Trophoblast cell (in vitro differentiated cells and primary cell): ENCODE measurements around the gene RGS3.
A peak's percentile ranks its signal among the peaks of the same experiment; 100 is the strongest.

Source experiments
- DNase-seq, 2 donors: peaks; one replicate each; pipeline ENCODE4 v3.0.0-alpha.2; 2016
- H2AFZ ChIP-seq: 2 replicates; pipeline ENCODE4 v1.6.1; 2013; ENCODE audit warnings: low read length, moderate library complexity, mild to moderate bottlenecking; ENCODE audit not compliant: insufficient read depth, poor library complexity
- H2AK5ac ChIP-seq: 2 replicates; pipeline ENCODE4 v1.6.1; 2013; ENCODE audit warnings: mild to moderate bottlenecking, low read length
- H2BK120ac ChIP-seq: 2 replicates; pipeline ENCODE4 v1.6.1; 2013; ENCODE audit warnings: low read length, mild to moderate bottlenecking, moderate library complexity; ENCODE audit not compliant: insufficient read depth, poor library complexity
- H2BK12ac ChIP-seq: 2 replicates; pipeline ENCODE4 v1.6.1; 2013; ENCODE audit warnings: mild to moderate bottlenecking, low read length, moderate library complexity
- H2BK5ac ChIP-seq: 2 replicates; pipeline ENCODE4 v1.6.1; 2013; ENCODE audit warnings: low read length, low read depth, moderate library complexity, mild to moderate bottlenecking; ENCODE audit not compliant: poor library complexity
- H3K14ac ChIP-seq: 2 replicates; pipeline ENCODE4 v1.6.1; 2013; ENCODE audit warnings: mild to moderate bottlenecking, low read length
- H3K18ac ChIP-seq: 2 replicates; pipeline ENCODE4 v1.6.1; 2013; ENCODE audit warnings: mild to moderate bottlenecking, low read length
- H3K23ac ChIP-seq: 2 replicates; pipeline ENCODE4 v1.6.1; 2013; ENCODE audit warnings: low read length
- H3K27ac ChIP-seq: 2 replicates; pipeline ENCODE4 v1.5.1; 2013; ENCODE audit warnings: low read depth, mild to moderate bottlenecking, inconsistent platforms, low read length, moderate library complexity
- H3K27me3 ChIP-seq: 2 replicates; pipeline ENCODE4 v1.6.1; 2013; ENCODE audit warnings: inconsistent platforms, mild to moderate bottlenecking, low read length, moderate library complexity; ENCODE audit not compliant: insufficient read depth
- H3K36me3 ChIP-seq, 2 experiments: 1 replicate in 1 of 2; 2 replicates in 1 of 2; pipeline ENCODE4 v1.6.1; 2013; ENCODE audit warnings: low read length in 2 of 2, mild to moderate bottlenecking in 2 of 2, moderate library complexity in 1 of 2; ENCODE audit not compliant: insufficient read depth in 2 of 2, control insufficient read depth in 1 of 2
- H3K4ac ChIP-seq: 2 replicates; pipeline ENCODE4 v1.6.1; 2013; ENCODE audit warnings: low read depth, mild to moderate bottlenecking, low read length, moderate library complexity
- H3K4me1 ChIP-seq, 2 experiments: 1 replicate in 1 of 2; 2 replicates in 1 of 2; pipeline ENCODE4 v1.6.1; 2013; ENCODE audit warnings: low read length in 2 of 2, mild to moderate bottlenecking in 2 of 2, moderate library complexity in 1 of 2; ENCODE audit not compliant: insufficient read depth in 2 of 2, control insufficient read depth in 1 of 2
- H3K4me2 ChIP-seq: 2 replicates; pipeline ENCODE4 v1.6.1; 2013; ENCODE audit warnings: inconsistent platforms, mild to moderate bottlenecking, low read length, moderate library complexity
- H3K4me3 ChIP-seq: 2 replicates; pipeline ENCODE4 v1.5.1; 2013; ENCODE audit warnings: mild to moderate bottlenecking, low read depth, low read length, inconsistent platforms
- H3K79me1 ChIP-seq: one replicate; pipeline ENCODE4 v1.6.1; 2013; ENCODE audit warnings: low read length
- H3K79me2 ChIP-seq: 2 replicates; pipeline ENCODE4 v1.6.1; 2013; ENCODE audit warnings: low read length, mild to moderate bottlenecking; ENCODE audit not compliant: control insufficient read depth, insufficient read depth, poor library complexity
- H3K9ac ChIP-seq: 2 replicates; pipeline ENCODE4 v1.6.1; 2013; ENCODE audit warnings: mild to moderate bottlenecking, low read length
- H3K9me3 ChIP-seq: 2 replicates; pipeline ENCODE4 v1.6.1; 2013; ENCODE audit warnings: low read depth, mild to moderate bottlenecking, control low read depth, inconsistent platforms, low read length; ENCODE audit not compliant: insufficient read depth
- H4K12ac ChIP-seq: 2 replicates; pipeline ENCODE4 v1.6.1; 2013; ENCODE audit warnings: low read depth, mild to moderate bottlenecking, low read length, moderate library complexity
- H4K8ac ChIP-seq: 2 replicates; pipeline ENCODE4 v1.6.1; 2013; ENCODE audit warnings: low read depth, mild to moderate bottlenecking, low read length, moderate library complexity
- H4K91ac ChIP-seq: one replicate; pipeline ENCODE4 v1.6.1; 2013; ENCODE audit warnings: low read depth, mild to moderate bottlenecking, low read length, moderate library complexity
- WGBS: extraction: QIAGEN DNeasy Blood & Tissue Kit; methylation state at CpG from one replicate; pipeline ENCODE4 v1.1.7; 2013; ENCODE audit warnings: missing lambda C conversion rate; ENCODE audit not compliant: insufficient read length, insufficient coverage; ENCODE audit errors: extremely low coverage; 5-methylcytosine and 5-hydroxymethylcytosine counted together

Gene RGS3

DNA sequence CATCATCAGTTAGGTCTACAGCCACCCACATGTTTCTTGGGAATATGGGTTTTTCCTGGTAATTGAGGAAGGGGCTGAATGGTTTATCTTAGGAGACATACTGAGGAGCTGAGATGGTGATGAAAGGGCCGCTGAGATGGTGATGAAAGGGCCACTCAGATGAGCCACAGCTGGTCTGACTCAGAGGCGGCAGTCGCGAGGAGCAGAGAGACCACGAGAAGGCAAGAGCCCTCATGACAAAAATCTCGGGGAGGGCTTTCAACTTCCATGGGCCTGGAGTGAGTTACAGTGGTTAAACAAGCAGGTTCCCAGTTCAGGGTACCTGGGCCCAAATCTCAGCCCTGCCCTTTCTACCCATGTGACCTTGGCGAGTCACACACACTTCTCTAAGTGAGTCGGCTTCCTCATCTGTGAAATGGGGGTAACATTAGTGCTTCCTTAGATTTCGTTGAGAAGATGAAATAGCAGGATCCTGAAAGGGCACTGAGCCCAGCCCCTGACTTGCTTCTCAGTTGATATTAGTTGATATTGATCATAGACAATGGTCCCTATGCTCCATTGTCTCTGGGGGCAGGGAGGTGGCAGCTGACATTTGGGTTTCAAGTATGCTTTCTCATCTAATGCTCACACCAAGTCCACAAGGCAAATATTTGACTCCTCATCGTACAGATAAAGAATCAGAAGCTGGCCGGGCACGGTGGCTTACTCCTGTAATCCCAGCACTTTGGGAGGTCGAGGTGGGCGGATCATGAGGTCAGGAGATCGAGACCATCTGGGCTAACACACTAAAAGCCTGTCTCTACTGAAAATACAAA, 169.5 kb downstream of the RGS3 start:
- Histone ChIP-seq H3K4me2 (no peak overlapping the region), H3K27ac (no peak overlapping the region), H3K9me3 (peaks cover 2% of the 10 kb centered on the region), H3K18ac (no peak overlapping the region), H3K4ac (no peak overlapping the region), H3K27me3 (no peaks in the 10 kb centered on the region), H3K9ac (no peak overlapping the region), H4K8ac (no peak overlapping the region), H2BK12ac (peak overlapping the region; percentile 47), H2BK120ac (no peak overlapping the region), H4K91ac (peak overlapping the region; percentile 1), H3K79me1 (peaks cover 20% of the 10 kb centered on the region), H3K36me3 (no peaks in the 10 kb centered on the region), H3K23ac (no peak overlapping the region), H2BK5ac (peak overlapping the region; percentile 4), H3K79me2 (no peaks in the 10 kb centered on the region), H2AFZ (no peak overlapping the region), H4K12ac (no peak overlapping the region), H3K14ac (no peak overlapping the region), H2AK5ac (peak overlapping the region; percentile 37), H3K4me1 (peaks cover 22 to 29% of the 10 kb centered on the region in 2 experiments), H3K4me3 (no peak overlapping the region)
- WGBS = no CpG with 5 or more reads among the region's 15 CpGs
- DNase-seq = no peak

DNA sequence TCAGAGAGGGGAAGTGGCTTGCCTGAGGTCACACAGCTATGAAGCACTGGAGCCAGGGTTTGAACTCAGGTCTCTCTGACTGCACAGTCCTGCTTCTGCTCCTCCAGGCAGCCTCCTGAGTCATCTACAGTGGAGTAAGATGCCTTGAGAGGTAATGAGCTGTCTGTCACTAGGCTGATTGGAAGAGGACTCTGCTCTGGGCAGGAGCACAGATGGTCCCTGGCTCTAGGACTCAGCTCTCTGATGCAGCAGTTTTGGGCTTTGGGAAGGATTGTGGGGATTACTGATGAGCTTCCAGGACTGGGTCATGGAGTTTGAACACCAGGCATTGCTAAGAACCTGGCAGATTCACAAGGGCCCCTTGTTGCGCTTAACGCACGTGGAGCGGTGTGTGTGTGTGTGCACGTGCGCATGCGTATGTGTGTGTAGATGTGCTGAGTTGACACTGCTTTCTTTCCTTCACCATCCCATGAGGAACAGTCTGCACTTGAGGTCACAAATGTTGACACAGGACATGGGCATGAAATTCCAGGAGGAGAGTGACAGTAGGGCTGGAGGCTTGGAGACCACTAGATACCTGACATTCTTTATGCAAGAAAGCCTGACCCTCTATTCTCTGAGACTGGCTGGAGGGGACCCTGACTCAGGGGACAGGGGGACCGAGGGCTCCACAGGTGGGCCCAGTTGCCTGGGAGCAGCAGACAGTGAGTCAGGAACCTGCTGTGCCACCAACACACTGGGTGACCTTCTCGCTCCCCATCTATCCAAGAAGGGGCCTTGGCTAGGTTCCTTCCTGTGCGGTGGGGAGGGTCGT, 170.5 kb downstream of the RGS3 start:
- H2BK12ac ChIP-seq = peak overlapping the region; percentile 61
- H3K14ac ChIP-seq = peak overlapping the region; percentile 24
- H3K79me2 ChIP-seq = no peaks in the 10 kb centered on the region
- peak overlapping the region; percentile 74 for H2BK5ac ChIP-seq
- peak overlapping the region; percentile 73 for H3K27ac ChIP-seq
- WGBS = no CpG with 5 or more reads among the region's 11 CpGs
- H4K91ac ChIP-seq = peak overlapping the region; percentile 69
- H4K12ac ChIP-seq = no peak overlapping the region
- peak overlapping the region; percentile 21 for H2AFZ ChIP-seq
- H3K18ac ChIP-seq = peak overlapping the region; percentile 44
- no peak overlapping the region for H3K9ac ChIP-seq
- H3K4me2 ChIP-seq = no peak overlapping the region
- H3K9me3 ChIP-seq = peaks cover 2% of the 10 kb centered on the region
- no peaks in the 10 kb centered on the region for H3K27me3 ChIP-seq
- H3K4me1 ChIP-seq = peaks cover 22 to 29% of the 10 kb centered on the region in 2 experiments
- no peak overlapping the region for H3K23ac ChIP-seq
- no peaks in the 10 kb centered on the region for H3K36me3 ChIP-seq
- H3K4me3 ChIP-seq = no peak overlapping the region
- peaks cover 20% of the 10 kb centered on the region for H3K79me1 ChIP-seq
- peak overlapping the region; percentile 65 for H2BK120ac ChIP-seq
- H3K4ac ChIP-seq = peak overlapping the region; percentile 9
- peak overlapping the region; percentile 18 for H4K8ac ChIP-seq
- DNase-seq = no peak
- H2AK5ac ChIP-seq = peak overlapping the region; percentile 11

DNA sequence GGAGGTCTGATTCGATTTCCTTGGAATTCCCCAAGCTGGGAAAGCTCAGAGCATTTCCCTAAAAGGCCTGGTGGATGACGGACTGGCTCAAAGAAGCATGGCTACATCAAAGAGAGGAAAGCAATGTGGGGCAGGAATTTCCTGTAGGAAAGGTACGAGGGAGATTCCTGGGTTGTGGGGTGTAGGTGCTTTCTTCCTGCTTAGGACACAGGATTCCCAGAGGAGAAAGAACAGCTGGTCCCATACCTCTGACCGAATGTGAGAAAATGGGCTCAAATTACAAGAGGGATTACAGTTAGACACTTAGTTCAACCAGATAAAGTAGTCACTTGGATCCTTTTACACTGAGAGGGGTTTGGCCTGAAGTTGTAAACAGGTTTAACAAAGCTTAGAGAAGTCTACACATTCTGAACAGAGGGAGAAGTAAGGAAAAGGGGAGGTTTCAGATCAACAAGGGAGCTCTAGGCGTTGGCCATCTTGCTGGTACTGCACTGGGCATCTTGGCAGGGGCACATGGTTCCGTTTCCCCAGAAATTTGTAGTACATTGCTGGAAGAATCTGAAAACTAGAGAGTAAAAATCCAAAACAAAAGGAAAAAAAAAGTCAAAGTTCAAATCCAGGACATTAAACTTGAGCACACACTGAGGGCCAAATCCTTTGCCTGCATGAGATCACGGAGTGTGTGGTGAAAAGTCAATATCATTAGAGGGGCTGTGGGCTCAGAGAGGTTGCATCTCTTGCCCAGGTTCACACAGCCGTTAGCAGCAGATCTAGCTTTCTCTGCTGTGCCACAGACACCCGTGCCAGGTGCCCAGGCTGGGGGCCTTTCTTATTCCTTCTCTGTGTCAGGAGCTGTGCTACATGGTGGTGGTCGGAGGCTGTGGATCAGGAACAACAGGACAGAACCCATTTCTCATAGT, 171.3 kb downstream of the RGS3 start:
- H2AFZ ChIP-seq = peak overlapping the region; percentile 21
- H3K18ac ChIP-seq = peak overlapping the region; percentile 44
- peak overlapping the region; percentile 95 for H2BK12ac ChIP-seq
- H2AK5ac ChIP-seq = peak overlapping the region; percentile 55
- H3K4ac ChIP-seq = peak overlapping the region; percentile 48
- H2BK120ac ChIP-seq = peak overlapping the region; percentile 87
- H3K14ac ChIP-seq = peak overlapping the region; percentile 40
- H3K79me2 ChIP-seq = no peaks in the 10 kb centered on the region
- no peaks in the 10 kb centered on the region for H3K36me3 ChIP-seq
- no peak overlapping the region for H3K9ac ChIP-seq
- peaks cover 22 to 29% of the 10 kb centered on the region in 2 experiments for H3K4me1 ChIP-seq
- peak overlapping the region; percentile 78 for H2BK5ac ChIP-seq
- H3K9me3 ChIP-seq = peaks cover 2% of the 10 kb centered on the region
- H3K4me2 ChIP-seq = no peak overlapping the region
- H3K4me3 ChIP-seq = no peak overlapping the region
- peak overlapping the region; percentile 18 for H4K8ac ChIP-seq
- no CpG with 5 or more reads among the region's 10 CpGs for WGBS
- peak overlapping the region; percentile 86 for H4K91ac ChIP-seq
- no peak overlapping the region for H3K23ac ChIP-seq
- no peak for DNase-seq
- peak overlapping the region; percentile 73 for H3K27ac ChIP-seq
- peaks cover 20% of the 10 kb centered on the region for H3K79me1 ChIP-seq
- H4K12ac ChIP-seq = peak overlapping the region; percentile 33
- H3K27me3 ChIP-seq = no peaks in the 10 kb centered on the region

DNA sequence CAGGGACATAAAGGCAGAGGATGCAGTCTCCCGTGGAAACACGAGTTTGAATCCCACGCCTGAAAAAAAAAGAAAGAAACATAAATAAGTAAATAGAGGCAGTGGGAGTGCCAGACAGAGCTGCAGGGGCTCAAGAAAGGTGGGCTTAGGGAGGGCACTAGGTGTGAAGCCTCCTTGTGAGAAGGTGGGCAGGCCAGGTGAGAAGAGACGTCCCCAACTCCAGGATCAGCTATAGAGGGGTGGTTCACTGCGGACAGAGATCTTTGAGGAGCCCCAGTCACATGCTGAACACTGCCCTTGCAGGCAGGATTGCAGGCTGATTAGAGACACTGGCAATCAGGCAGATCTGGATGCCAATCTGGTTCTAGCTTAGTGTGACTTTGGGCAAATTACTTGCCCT, 172.1 kb downstream of the RGS3 start:
- H3K36me3 ChIP-seq = no peaks in the 10 kb centered on the region
- peak overlapping the region; percentile 87 for H2BK120ac ChIP-seq
- peak overlapping the region; percentile 39 for H3K18ac ChIP-seq
- H4K12ac ChIP-seq = no peak overlapping the region
- H3K9ac ChIP-seq = no peak overlapping the region
- no peak overlapping the region for H3K4me3 ChIP-seq
- peaks cover 22 to 29% of the 10 kb centered on the region in 2 experiments for H3K4me1 ChIP-seq
- peak overlapping the region; percentile 51 for H4K8ac ChIP-seq
- H3K27me3 ChIP-seq = no peaks in the 10 kb centered on the region
- H3K79me1 ChIP-seq = peaks cover 20% of the 10 kb centered on the region
- H3K9me3 ChIP-seq = peaks cover 2% of the 10 kb centered on the region
- no peaks in the 10 kb centered on the region for H3K79me2 ChIP-seq
- no peak overlapping the region for H3K23ac ChIP-seq
- peak overlapping the region; percentile 86 for H4K91ac ChIP-seq
- H2AK5ac ChIP-seq = peak overlapping the region; percentile 76
- H3K4me2 ChIP-seq = no peak overlapping the region
- peak overlapping the region; percentile 95 for H2BK12ac ChIP-seq
- no peak for DNase-seq
- no peak overlapping the region for H2AFZ ChIP-seq
- H3K14ac ChIP-seq = peak overlapping the region; percentile 60
- WGBS = no CpG with 5 or more reads among the region's 5 CpGs
- no peak overlapping the region for H3K27ac ChIP-seq
- H2BK5ac ChIP-seq = peak overlapping the region; percentile 50
- H3K4ac ChIP-seq = peak overlapping the region; percentile 37
